Urinary bladder (tissue), 4 donors: ENCODE results near the gene ZNF74. TPM values are rescaled to one million over a fixed set of nuclear protein-coding genes. Genes with fewer than 3 reads are reported as not detected.
A peak's percentile ranks its signal among the peaks of the same experiment; 100 is the strongest.

Experiments used
- DNase-seq: peaks from one replicate; pipeline ENCODE4 v3.0.0-alpha.2; 2015; ENCODE audit errors: extremely low spot score
- H3K27ac ChIP-seq: one replicate; pipeline ENCODE4 v1.5.1; 2013; ENCODE audit warnings: low read depth, mild to moderate bottlenecking, moderate library complexity
- H3K36me3 ChIP-seq: one replicate; pipeline ENCODE4 v1.6.1; 2013; ENCODE audit warnings: mild to moderate bottlenecking, moderate library complexity; ENCODE audit not compliant: insufficient read depth
- H3K4me1 ChIP-seq: one replicate; pipeline ENCODE4 v1.6.1; 2013; ENCODE audit warnings: mild to moderate bottlenecking, moderate library complexity; ENCODE audit not compliant: insufficient read depth
- H3K4me3 ChIP-seq: one replicate; pipeline ENCODE4 v1.5.1; 2013; ENCODE audit warnings: low read depth, low read length
- WGBS: extraction: QIAGEN DNeasy Blood & Tissue Kit; methylation state at CpG from one replicate; pipeline ENCODE4 v1.1.7; 2013; 5-methylcytosine and 5-hydroxymethylcytosine counted together
- polyA plus RNA-seq: library from polyadenylated mRNA; stranded (reverse); fragments of 200-250 nt; gene quantifications from one replicate; pipeline ENCODE4 v1.2.3, GENCODE V29; 2013
- total RNA-seq: library from RNA; depleted of rRNA; stranded (reverse); fragments of >200 nt; gene quantifications from one replicate; pipeline ENCODE4 v1.2.3, GENCODE V29; 2014
- donor health status: healthy with polysubstance abuse.
- donor health status: healthy.

Gene ZNF74
- total and polyA plus RNA-seq, 2 donors, result 9.3 to 9.7 TPM

- WGBS, result 61% methylated on average over 31 of the region's 31 CpGs
- peak overlapping the region; percentile 25 for H3K27ac ChIP-seq
These were observed 30.1 kb downstream of the ZNF74 start for GRCh38 chr22:20423906-20424551.

GRCh38 chr22:20424568-20424931 lies 30.6 kb downstream of the ZNF74 start:
- peak overlapping the region; percentile 25 for H3K27ac ChIP-seq
- WGBS, result 60% methylated on average over 15 of the region's 15 CpGs

More at GRCh38 chr22:20423906-20424551, 30.1 kb downstream of the ZNF74 start:
- no peak for DNase-seq
- Histone ChIP-seq H3K36me3 (no peaks in the 10 kb centered on the region), H3K4me3 (no peak overlapping the region), H3K4me1 (peaks cover 2% of the 10 kb centered on the region)

GRCh38 chr22:20424932-20425565 lies 31.1 kb downstream of the ZNF74 start:
- 82% methylated on average over 59 of the region's 59 CpGs for WGBS
- no peak for DNase-seq
- peaks cover 2% of the 10 kb centered on the region for H3K4me1 ChIP-seq
- H3K36me3 ChIP-seq, result no peaks in the 10 kb centered on the region
- H3K4me3 ChIP-seq, result no peak overlapping the region
- no peak overlapping the region for H3K27ac ChIP-seq

More at GRCh38 chr22:20424568-20424931, 30.6 kb downstream of the ZNF74 start:
- Histone ChIP-seq H3K4me3 (no peak overlapping the region), H3K4me1 (peaks cover 2% of the 10 kb centered on the region), H3K36me3 (no peaks in the 10 kb centered on the region)
- DNase-seq, result no peak

- 70% methylated on average over 96 of the region's 96 CpGs for WGBS
- H3K4me1 ChIP-seq, result peaks cover 2% of the 10 kb centered on the region
- no peak overlapping the region for H3K4me3 ChIP-seq
- H3K36me3 ChIP-seq, result no peaks in the 10 kb centered on the region
- H3K27ac ChIP-seq, result no peak overlapping the region
- no peak for DNase-seq
These were observed 31.8 kb downstream of the ZNF74 start for GRCh38 chr22:20425566-20426258.

GRCh38 chr22:20426259-20426615 lies 32.3 kb downstream of the ZNF74 start:
- WGBS, result 92% methylated on average over 12 of the region's 12 CpGs
- no peak for DNase-seq
- no peak overlapping the region for H3K4me3 ChIP-seq
- H3K27ac ChIP-seq, result no peak overlapping the region
- peaks cover 2% of the 10 kb centered on the region for H3K4me1 ChIP-seq
- H3K36me3 ChIP-seq, result no peaks in the 10 kb centered on the region

- WGBS, result 92% methylated on average over 8 of the region's 8 CpGs
- DNase-seq, result no peak
- H3K4me1 ChIP-seq, result peaks cover 2% of the 10 kb centered on the region
- H3K27ac ChIP-seq, result no peak overlapping the region
- no peak overlapping the region for H3K4me3 ChIP-seq
- no peaks in the 10 kb centered on the region for H3K36me3 ChIP-seq
These were observed 33.4 kb downstream of the ZNF74 start for GRCh38 chr22:20427104-20427944.

- Histone ChIP-seq H3K36me3 (no peaks in the 10 kb centered on the region), H3K4me3 (no peak overlapping the region), H3K4me1 (peaks cover 2% of the 10 kb centered on the region), H3K27ac (no peak overlapping the region)
- DNase-seq, result no peak
- 95% methylated on average over 4 of the region's 4 CpGs for WGBS
These were observed 34.0 kb downstream of the ZNF74 start for GRCh38 chr22:20427945-20428417.

- no peak for DNase-seq
- no peak overlapping the region for H3K4me3 ChIP-seq
- 85% methylated on average over 23 of the region's 23 CpGs for WGBS
- H3K27ac ChIP-seq, result no peak overlapping the region
- H3K4me1 ChIP-seq, result peaks cover 2% of the 10 kb centered on the region
- H3K36me3 ChIP-seq, result no peaks in the 10 kb centered on the region
These were observed 34.7 kb downstream of the ZNF74 start for GRCh38 chr22:20428496-20429253.

- H3K36me3 ChIP-seq, result no peaks in the 10 kb centered on the region
- no peak for DNase-seq
- H3K4me1 ChIP-seq, result no peaks in the 10 kb centered on the region
- no peak overlapping the region for H3K27ac ChIP-seq
- H3K4me3 ChIP-seq, result peak overlapping the region; percentile 20
- WGBS, result 61% methylated on average over 75 of the region's 75 CpGs
These were observed 35.5 kb downstream of the ZNF74 start for GRCh38 chr22:20429254-20430100.

GRCh38 chr22:20430101-20430719 lies 36.3 kb downstream of the ZNF74 start:
- H3K36me3 ChIP-seq, result no peaks in the 10 kb centered on the region
- no peak for DNase-seq

GRCh38 chr22:20430720-20431510 lies 37.0 kb downstream of the ZNF74 start:
- Histone ChIP-seq H3K36me3 (no peaks in the 10 kb centered on the region), H3K4me1 (no peaks in the 10 kb centered on the region), H3K4me3 (no peak overlapping the region), H3K27ac (no peak overlapping the region)
- DNase-seq, result no peak
- WGBS, result 38% methylated on average over 94 of the region's 94 CpGs

More at GRCh38 chr22:20430101-20430719, 36.3 kb downstream of the ZNF74 start:
- no peak overlapping the region for H3K27ac ChIP-seq
- H3K4me1 ChIP-seq, result no peaks in the 10 kb centered on the region
- WGBS, result 72% methylated on average over 37 of the region's 37 CpGs
- H3K4me3 ChIP-seq, result no peak overlapping the region
